Stimulated activated CD8-positive, alpha-beta memory T cell treated with anti-CD3 and anti-CD28 coated beads, Interleukin-2, amount 100 ng/mL, for 1 hour (primary cell): ENCODE results near the gene S100A10.

Experiments used
- DNase-seq, 2 donors: peaks; one replicate each; pipeline ENCODE4 v3.0.0-alpha.2; 2020; ENCODE audit warnings: low read depth in 2 of 2

Gene S100A10

GRCh38 chr1:151935894-151936602, 57.6 kb downstream of the S100A10 start:
- no peak for DNase-seq

GRCh38 chr1:151935154-151935553, 58.5 kb downstream of the S100A10 start:
- DNase-seq = no peak

GRCh38 chr1:151934048-151934493, 59.6 kb downstream of the S100A10 start:
- DNase-seq = no peak
